ENCODE data around the gene PARD6A.

PARD6A gene

DNA sequence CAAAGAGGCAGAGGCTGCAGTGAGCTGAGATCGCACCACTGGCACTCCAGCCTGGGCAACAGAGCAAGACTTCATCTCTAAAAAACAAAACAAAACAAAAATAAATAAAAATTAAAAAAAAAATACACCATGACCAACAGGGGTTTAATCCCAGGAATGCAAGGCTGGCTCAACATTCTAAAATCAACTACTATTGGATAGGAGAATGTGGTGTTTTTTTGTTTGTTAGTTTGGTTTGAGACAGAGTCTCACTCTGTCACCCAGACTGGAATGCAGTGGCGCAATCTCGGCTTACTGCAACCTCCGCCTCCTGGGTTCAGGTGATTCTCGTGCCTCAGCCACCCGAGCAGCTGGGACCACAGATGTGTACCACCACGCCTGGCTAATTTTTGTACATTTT lies 38.5 kb downstream of the PARD6A start:
- Histone ChIP-seq H3K9me3 (ENCODE audit: control insufficient read depth, insufficient read depth, low read depth, low read length) (peaks cover 7% of the 10 kb centered on the region; the same call in 1 of the 2 replicates), H3K27ac (ENCODE audit: low read depth, low read length) (no peak overlapping the region)

GRCh38 chr16:67701420-67701819 lies 40.7 kb downstream of the PARD6A start:
- Histone ChIP-seq H3K9me3 (ENCODE audit: control insufficient read depth, insufficient read depth, low read depth, low read length) (peaks cover 7% of the 10 kb centered on the region; the same call in 1 of the 2 replicates), H3K27ac (ENCODE audit: low read depth, low read length) (no peak overlapping the region), H3K4me3 (ENCODE audit: low read depth, low read length) (no peak overlapping the region), H3K27me3 (ENCODE audit: control insufficient read depth, insufficient read depth, low read length) (no peaks in the 10 kb centered on the region), H3K4me1 (ENCODE audit: control insufficient read depth, insufficient read depth, low read length) (no peaks in the 10 kb centered on the region), H3K9ac (ENCODE audit: low read length) (no peak overlapping the region), H3K36me3 (ENCODE audit: control insufficient read depth, insufficient read depth, low read length) (peaks cover 4% of the 10 kb centered on the region)

More for the DNA sequence above, 38.5 kb downstream of the PARD6A start:
- Histone ChIP-seq H3K36me3 (ENCODE audit: control insufficient read depth, insufficient read depth, low read length) (peaks cover 4% of the 10 kb centered on the region), H3K27me3 (ENCODE audit: control insufficient read depth, insufficient read depth, low read length) (no peaks in the 10 kb centered on the region), H3K9ac (ENCODE audit: low read length) (no peak overlapping the region), H3K4me3 (ENCODE audit: low read depth, low read length) (no peak overlapping the region), H3K4me1 (ENCODE audit: control insufficient read depth, insufficient read depth, low read length) (no peaks in the 10 kb centered on the region)

DNA sequence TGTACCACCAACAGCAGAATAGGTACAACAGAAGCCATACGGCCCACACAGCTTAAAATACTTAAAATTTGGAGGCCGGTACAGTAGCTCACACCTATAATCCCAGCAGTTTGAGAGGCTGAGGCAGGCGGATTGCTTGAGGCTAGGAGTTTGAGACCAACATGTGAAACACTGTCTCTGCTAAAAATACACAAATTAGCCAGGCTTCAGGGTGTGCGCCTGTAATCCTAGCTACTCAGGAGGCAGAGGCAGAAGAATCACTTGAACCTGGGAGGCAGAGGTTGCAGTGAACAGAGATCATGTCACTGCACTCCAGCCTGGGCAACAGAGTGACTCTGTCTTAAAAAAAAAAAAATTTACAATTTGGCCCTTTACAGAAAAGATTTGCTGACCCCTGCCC lies 41.4 kb downstream of the PARD6A start:
- peaks cover 4% of the 10 kb centered on the region for H3K36me3 ChIP-seq (ENCODE audit: control insufficient read depth, insufficient read depth, low read length)
- H3K9ac ChIP-seq (ENCODE audit: low read length) = no peak overlapping the region
- no peak overlapping the region for H3K4me3 ChIP-seq (ENCODE audit: low read depth, low read length)
- no peaks in the 10 kb centered on the region for H3K27me3 ChIP-seq (ENCODE audit: control insufficient read depth, insufficient read depth, low read length)
- H3K9me3 ChIP-seq (ENCODE audit: control insufficient read depth, insufficient read depth, low read depth, low read length) = peaks cover 7% of the 10 kb centered on the region; the same call in 1 of the 2 replicates
- H3K4me1 ChIP-seq (ENCODE audit: control insufficient read depth, insufficient read depth, low read length) = no peaks in the 10 kb centered on the region
- no peak overlapping the region for H3K27ac ChIP-seq (ENCODE audit: low read depth, low read length)

GRCh38 chr16:67703626-67704025 lies 42.9 kb downstream of the PARD6A start:
- H3K4me1 ChIP-seq (ENCODE audit: control insufficient read depth, insufficient read depth, low read length) = no peaks in the 10 kb centered on the region
- H3K36me3 ChIP-seq (ENCODE audit: control insufficient read depth, insufficient read depth, low read length) = peaks cover 4% of the 10 kb centered on the region
- no peak overlapping the region for H3K4me3 ChIP-seq (ENCODE audit: low read depth, low read length)
- no peak overlapping the region for H3K27ac ChIP-seq (ENCODE audit: low read depth, low read length)
- H3K9ac ChIP-seq (ENCODE audit: low read length) = no peak overlapping the region
- no peaks in the 10 kb centered on the region for H3K27me3 ChIP-seq (ENCODE audit: control insufficient read depth, insufficient read depth, low read length)
- peaks cover 7% of the 10 kb centered on the region; the same call in 1 of the 2 replicates for H3K9me3 ChIP-seq (ENCODE audit: control insufficient read depth, insufficient read depth, low read depth, low read length)

DNA sequence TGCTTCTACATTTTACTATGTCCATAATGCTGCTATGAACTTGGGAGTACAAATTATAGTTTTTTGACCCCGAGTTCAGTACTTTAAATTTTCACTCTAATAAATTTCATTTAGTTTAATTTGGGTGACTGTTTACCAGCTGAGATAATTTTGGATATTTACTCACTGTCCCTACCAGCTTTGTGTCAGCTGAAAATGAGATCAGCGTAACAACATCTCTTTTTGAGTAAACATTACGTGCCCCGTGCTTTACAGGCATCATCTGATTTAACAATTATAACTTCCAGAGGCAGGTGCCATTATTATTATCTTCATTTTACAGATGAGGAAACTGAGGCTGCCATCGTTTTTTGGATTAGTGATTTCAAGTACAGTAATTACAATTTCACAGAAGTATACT lies 43.4 kb downstream of the PARD6A start:
- no peaks in the 10 kb centered on the region for H3K27me3 ChIP-seq (ENCODE audit: control insufficient read depth, insufficient read depth, low read length)
- no peak overlapping the region for H3K4me3 ChIP-seq (ENCODE audit: low read depth, low read length)
- H3K9me3 ChIP-seq (ENCODE audit: control insufficient read depth, insufficient read depth, low read depth, low read length) = peaks cover 7% of the 10 kb centered on the region; the same call in 1 of the 2 replicates
- H3K9ac ChIP-seq (ENCODE audit: low read length) = no peak overlapping the region
- peaks cover 3% of the 10 kb centered on the region for H3K36me3 ChIP-seq (ENCODE audit: control insufficient read depth, insufficient read depth, low read length)
- H3K4me1 ChIP-seq (ENCODE audit: control insufficient read depth, insufficient read depth, low read length) = peaks cover 5% of the 10 kb centered on the region; the same call in 1 of the 2 replicates
- no peak overlapping the region for H3K27ac ChIP-seq (ENCODE audit: low read depth, low read length)

DNA sequence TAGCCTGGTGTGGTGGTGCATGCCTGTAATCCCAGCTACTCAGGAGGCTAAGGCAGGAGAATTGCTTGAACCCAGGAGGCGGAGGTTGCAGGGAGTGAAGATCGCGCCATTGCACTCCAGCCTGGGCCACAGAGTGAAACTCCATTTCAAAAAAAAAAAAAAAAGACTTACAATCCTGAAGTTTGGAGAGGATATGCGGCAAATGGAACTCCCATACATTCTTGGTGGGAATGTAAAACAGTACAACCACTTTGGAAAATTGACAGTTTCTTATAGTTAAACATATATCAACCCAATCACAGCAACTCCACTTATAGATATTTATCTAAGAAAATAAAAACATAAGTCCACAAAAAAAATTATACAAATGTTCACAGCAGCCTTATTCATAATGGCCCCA lies 46.5 kb downstream of the PARD6A start:
- no peak overlapping the region for H3K9ac ChIP-seq (ENCODE audit: low read length)
- H3K27ac ChIP-seq (ENCODE audit: low read depth, low read length) = no peak overlapping the region

GRCh38 chr16:67707790-67708189 lies 47.0 kb downstream of the PARD6A start:
- Histone ChIP-seq H3K4me3 (ENCODE audit: low read depth, low read length) (no peak overlapping the region), H3K9me3 (ENCODE audit: control insufficient read depth, insufficient read depth, low read depth, low read length) (no peaks in the 10 kb centered on the region), H3K9ac (ENCODE audit: low read length) (no peak overlapping the region), H3K27me3 (ENCODE audit: control insufficient read depth, insufficient read depth, low read length) (no peaks in the 10 kb centered on the region), H3K4me1 (ENCODE audit: control insufficient read depth, insufficient read depth, low read length) (peaks cover 11% of the 10 kb centered on the region; the same call in 1 of the 2 replicates), H3K27ac (ENCODE audit: low read depth, low read length) (no peak overlapping the region), H3K36me3 (ENCODE audit: control insufficient read depth, insufficient read depth, low read length) (no peaks in the 10 kb centered on the region; the same call in 1 of the 2 replicates)

More for the DNA sequence above, 46.5 kb downstream of the PARD6A start:
- Histone ChIP-seq H3K4me1 (ENCODE audit: control insufficient read depth, insufficient read depth, low read length) (peaks cover 11% of the 10 kb centered on the region; the same call in 1 of the 2 replicates), H3K27me3 (ENCODE audit: control insufficient read depth, insufficient read depth, low read length) (no peaks in the 10 kb centered on the region), H3K36me3 (ENCODE audit: control insufficient read depth, insufficient read depth, low read length) (no peaks in the 10 kb centered on the region; the same call in 1 of the 2 replicates), H3K9me3 (ENCODE audit: control insufficient read depth, insufficient read depth, low read depth, low read length) (no peaks in the 10 kb centered on the region), H3K4me3 (ENCODE audit: low read depth, low read length) (no peak overlapping the region)

- H3K9ac ChIP-seq (ENCODE audit: low read length) = no peak overlapping the region
- peaks cover 12% of the 10 kb centered on the region for H3K4me1 ChIP-seq (ENCODE audit: control insufficient read depth, insufficient read depth, low read length)
- no peaks in the 10 kb centered on the region; the same call in 1 of the 2 replicates for H3K36me3 ChIP-seq (ENCODE audit: control insufficient read depth, insufficient read depth, low read length)
- H3K27ac ChIP-seq (ENCODE audit: low read depth, low read length) = no peak overlapping the region
- no peak overlapping the region for H3K4me3 ChIP-seq (ENCODE audit: low read depth, low read length)
- no peaks in the 10 kb centered on the region for H3K9me3 ChIP-seq (ENCODE audit: control insufficient read depth, insufficient read depth, low read depth, low read length)
- no peaks in the 10 kb centered on the region for H3K27me3 ChIP-seq (ENCODE audit: control insufficient read depth, insufficient read depth, low read length)
Observed at GRCh38 chr16:67708368-67708771, 47.6 kb downstream of the PARD6A start.

GRCh38 chr16:67709050-67709449 lies 48.3 kb downstream of the PARD6A start:
- Histone ChIP-seq H3K9me3 (ENCODE audit: control insufficient read depth, insufficient read depth, low read depth, low read length) (no peaks in the 10 kb centered on the region), H3K27ac (ENCODE audit: low read depth, low read length) (no peak overlapping the region), H3K4me1 (ENCODE audit: control insufficient read depth, insufficient read depth, low read length) (peaks cover 19% of the 10 kb centered on the region), H3K27me3 (ENCODE audit: control insufficient read depth, insufficient read depth, low read length) (no peaks in the 10 kb centered on the region), H3K4me3 (ENCODE audit: low read depth, low read length) (no peak overlapping the region), H3K36me3 (ENCODE audit: control insufficient read depth, insufficient read depth, low read length) (no peaks in the 10 kb centered on the region; the same call in 1 of the 2 replicates), H3K9ac (ENCODE audit: low read length) (no peak overlapping the region)

- H3K4me1 ChIP-seq (ENCODE audit: control insufficient read depth, insufficient read depth, low read length) = peaks cover 20% of the 10 kb centered on the region
- H3K27me3 ChIP-seq (ENCODE audit: control insufficient read depth, insufficient read depth, low read length) = no peaks in the 10 kb centered on the region
- H3K4me3 ChIP-seq (ENCODE audit: low read depth, low read length) = no peak overlapping the region
- H3K9me3 ChIP-seq (ENCODE audit: control insufficient read depth, insufficient read depth, low read depth, low read length) = no peaks in the 10 kb centered on the region
- H3K9ac ChIP-seq (ENCODE audit: low read length) = no peak overlapping the region
- H3K36me3 ChIP-seq (ENCODE audit: control insufficient read depth, insufficient read depth, low read length) = no peaks in the 10 kb centered on the region; the same call in 1 of the 2 replicates
- no peak overlapping the region for H3K27ac ChIP-seq (ENCODE audit: low read depth, low read length)
Observed at GRCh38 chr16:67710607-67711006, 49.8 kb downstream of the PARD6A start.
